Left ventricle myocardium inferior (tissue), 1 donor: ENCODE data around the gene RRP1B. TPM values are rescaled to one million over a fixed set of nuclear protein-coding genes. Genes with fewer than 3 reads are reported as not detected.
A peak's percentile ranks its signal among the peaks of the same experiment; 100 is the strongest.
"Not testable (repeated sequence)": the region's sequence is repeated elsewhere in the genome, so short reads cannot be mapped to it uniquely, and the experiment has no call there.

Experiments
- DNase-seq: peaks from one replicate; pipeline ENCODE4 v3.0.0-alpha.2; 2020
- H3K27ac ChIP-seq: fragments of 200-600 bp; replicated peaks from 2 replicates; pipeline ENCODE4 v1.8.0; 2021
- H3K27me3 ChIP-seq: fragments of 200-600 bp; 2 replicates; pipeline ENCODE4 v1.8.0; 2021; ENCODE audit warnings: low read depth
- H3K36me3 ChIP-seq: fragments of 200-600 bp; 2 replicates; pipeline ENCODE4 v1.8.0; 2021
- H3K4me1 ChIP-seq: fragments of 200-600 bp; 2 replicates; pipeline ENCODE4 v1.8.0; 2021
- H3K4me3 ChIP-seq: fragments of 200-600 bp; 2 replicates; pipeline ENCODE4 v1.8.0; 2021; ENCODE audit warnings: mild to moderate bottlenecking, moderate library complexity
- H3K9me3 ChIP-seq: fragments of 200-600 bp; replicated peaks from 2 replicates; pipeline ENCODE4 v1.8.0; 2021
- intact Hi-C: fragments of 100-400 bp; cut with micrococcal nuclease; formaldehyde crosslinking; loops from one replicate; pipeline ENCODE4 v1.11.0; 2022
- total RNA-seq: library from RNA; stranded (reverse); fragmentation: NEBNext Ultra II Directional; extraction: Animal tissue kit (Norgen Biotek cat#: 25700); gene quantifications from one replicate; pipeline ENCODE4 v1.2.1, GENCODE V29; 2021
- TF ChIP-seq, protein P1 (sequence below): fragments of 200-600 bp; IDR thresholded peaks from 2 replicates; pipeline ENCODE4 v1.8.0; 2021; ENCODE audit warnings: antibody characterized with exemption, mild to moderate bottlenecking, borderline replicate concordance
- donor health status: DM: no; HTN: yes; CAD: no; lungs with severe emphysema.

RRP1B gene
- total RNA-seq, 1 donor from 2014 or later = 8.9 TPM

DNA sequence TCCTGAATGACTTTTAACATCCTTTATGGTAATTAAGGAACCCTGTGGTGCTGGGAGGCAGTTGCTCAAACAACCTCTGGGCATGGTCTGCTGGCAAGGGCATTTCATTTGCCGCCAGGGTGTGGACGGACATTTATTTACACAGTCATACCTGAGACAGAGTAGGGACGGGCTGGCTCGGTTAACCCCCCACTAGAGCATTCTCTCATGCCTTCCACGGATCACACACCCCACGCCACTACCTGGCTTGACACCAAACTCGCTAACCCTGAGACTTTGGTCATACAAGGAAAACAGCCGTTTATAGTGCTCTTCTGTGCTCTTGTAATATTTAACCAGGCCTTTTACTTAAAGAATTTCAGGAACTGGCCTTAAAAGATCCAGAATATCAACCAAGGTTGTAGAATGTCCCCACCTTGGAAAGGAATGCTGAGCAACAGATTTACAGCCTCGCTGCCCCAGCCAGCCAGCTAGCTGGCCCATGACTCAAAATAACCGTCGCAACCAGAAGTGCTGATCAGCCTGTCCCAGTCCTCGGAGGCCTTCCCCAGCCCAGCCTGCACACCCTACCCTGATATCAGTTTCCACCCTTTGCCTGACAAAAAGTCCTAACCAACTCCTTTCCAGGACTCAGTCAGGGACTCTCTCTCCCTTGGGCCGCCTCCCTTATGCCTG is 53.0 kb downstream of the RRP1B start:
- H3K9me3 ChIP-seq = no peaks in the 10 kb centered on the region
- no peak overlapping the region for H3K4me3 ChIP-seq
- no peak overlapping the region for H3K27ac ChIP-seq
- intact Hi-C loops = no loop called here
- H3K36me3 ChIP-seq = no peaks in the 10 kb centered on the region
- H3K4me1 ChIP-seq = no peaks in the 10 kb centered on the region
- TF ChIP-seq, protein P1, sequence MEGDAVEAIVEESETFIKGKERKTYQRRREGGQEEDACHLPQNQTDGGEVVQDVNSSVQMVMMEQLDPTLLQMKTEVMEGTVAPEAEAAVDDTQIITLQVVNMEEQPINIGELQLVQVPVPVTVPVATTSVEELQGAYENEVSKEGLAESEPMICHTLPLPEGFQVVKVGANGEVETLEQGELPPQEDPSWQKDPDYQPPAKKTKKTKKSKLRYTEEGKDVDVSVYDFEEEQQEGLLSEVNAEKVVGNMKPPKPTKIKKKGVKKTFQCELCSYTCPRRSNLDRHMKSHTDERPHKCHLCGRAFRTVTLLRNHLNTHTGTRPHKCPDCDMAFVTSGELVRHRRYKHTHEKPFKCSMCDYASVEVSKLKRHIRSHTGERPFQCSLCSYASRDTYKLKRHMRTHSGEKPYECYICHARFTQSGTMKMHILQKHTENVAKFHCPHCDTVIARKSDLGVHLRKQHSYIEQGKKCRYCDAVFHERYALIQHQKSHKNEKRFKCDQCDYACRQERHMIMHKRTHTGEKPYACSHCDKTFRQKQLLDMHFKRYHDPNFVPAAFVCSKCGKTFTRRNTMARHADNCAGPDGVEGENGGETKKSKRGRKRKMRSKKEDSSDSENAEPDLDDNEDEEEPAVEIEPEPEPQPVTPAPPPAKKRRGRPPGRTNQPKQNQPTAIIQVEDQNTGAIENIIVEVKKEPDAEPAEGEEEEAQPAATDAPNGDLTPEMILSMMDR = no peak
- no peaks in the 10 kb centered on the region for H3K27me3 ChIP-seq
- no peak for DNase-seq

DNA sequence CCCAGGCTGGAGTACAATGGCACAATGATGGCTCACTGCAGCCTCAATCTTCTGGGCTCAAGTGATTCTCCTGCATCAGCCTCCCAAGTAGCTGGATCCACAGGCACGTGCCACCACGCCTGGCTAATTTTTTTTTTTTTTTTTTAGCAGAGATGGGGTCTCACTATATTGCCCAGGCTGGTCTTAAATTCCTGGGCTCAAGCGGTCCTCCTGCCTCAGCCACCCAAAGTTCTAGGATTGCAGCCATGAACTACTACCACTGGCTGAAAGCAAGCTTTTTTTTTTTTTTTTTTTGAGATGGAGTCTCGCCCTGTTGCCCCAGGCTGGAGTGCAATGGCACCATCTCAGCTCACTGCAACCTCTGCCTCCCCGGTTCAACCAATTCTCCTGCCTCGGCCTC is 53.8 kb downstream of the RRP1B start:
- intact Hi-C loops, H3K27ac ChIP-seq: not testable (repeated sequence)

DNA sequence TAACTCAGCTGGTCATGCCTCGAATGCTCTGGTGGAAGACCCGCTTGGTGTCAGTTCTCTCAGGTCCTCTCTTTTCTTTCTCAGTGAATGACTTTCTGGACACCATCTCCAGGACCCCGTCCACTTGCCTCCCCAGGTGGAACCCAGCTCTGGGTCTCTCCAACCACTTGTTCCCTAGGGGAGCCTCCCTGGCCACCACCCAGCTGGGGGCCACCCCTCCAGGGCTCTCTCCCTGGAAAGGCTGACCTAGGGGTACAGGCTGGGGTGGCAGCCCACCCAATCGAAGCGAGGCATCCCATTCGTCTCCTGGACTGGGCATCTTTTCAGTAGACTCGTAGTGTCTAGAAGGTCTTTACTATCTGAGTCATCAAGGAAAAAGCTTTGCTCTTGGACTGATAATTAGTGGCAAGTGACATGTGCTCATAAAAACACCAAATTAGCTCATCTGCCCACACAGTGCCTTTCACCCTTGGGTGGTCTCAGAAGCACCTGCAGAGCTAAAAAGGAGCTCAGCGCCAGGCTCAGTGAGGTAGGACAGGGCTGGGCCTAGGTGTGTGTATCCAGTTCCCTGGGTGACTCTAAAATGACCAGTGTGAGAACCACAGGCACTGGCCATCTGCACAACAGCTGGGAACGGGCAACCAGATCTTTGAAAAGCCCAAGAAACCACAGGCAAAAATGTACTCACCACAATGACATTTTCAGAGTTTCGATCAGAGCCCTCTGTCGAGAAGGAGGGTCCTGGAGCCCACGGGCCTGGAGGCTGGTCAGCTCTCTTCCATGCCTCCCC is 57.2 kb downstream of the RRP1B start:
- H3K9me3 ChIP-seq = no peaks in the 10 kb centered on the region
- H3K36me3 ChIP-seq = no peaks in the 10 kb centered on the region
- no peak overlapping the region for H3K27ac ChIP-seq
- H3K4me1 ChIP-seq = peaks cover 32% of the 10 kb centered on the region
- H3K4me3 ChIP-seq = no peak overlapping the region
- DNase-seq = no peak
- H3K27me3 ChIP-seq = no peaks in the 10 kb centered on the region
- TF ChIP-seq, protein P1 = no peak
- intact Hi-C loops = no loop called here

More for the DNA sequence above, 53.8 kb downstream of the RRP1B start:
- H3K4me3 ChIP-seq, H3K36me3 ChIP-seq, H3K9me3 ChIP-seq, DNase-seq, H3K4me1 ChIP-seq, H3K27me3 ChIP-seq: not testable (repeated sequence)

DNA sequence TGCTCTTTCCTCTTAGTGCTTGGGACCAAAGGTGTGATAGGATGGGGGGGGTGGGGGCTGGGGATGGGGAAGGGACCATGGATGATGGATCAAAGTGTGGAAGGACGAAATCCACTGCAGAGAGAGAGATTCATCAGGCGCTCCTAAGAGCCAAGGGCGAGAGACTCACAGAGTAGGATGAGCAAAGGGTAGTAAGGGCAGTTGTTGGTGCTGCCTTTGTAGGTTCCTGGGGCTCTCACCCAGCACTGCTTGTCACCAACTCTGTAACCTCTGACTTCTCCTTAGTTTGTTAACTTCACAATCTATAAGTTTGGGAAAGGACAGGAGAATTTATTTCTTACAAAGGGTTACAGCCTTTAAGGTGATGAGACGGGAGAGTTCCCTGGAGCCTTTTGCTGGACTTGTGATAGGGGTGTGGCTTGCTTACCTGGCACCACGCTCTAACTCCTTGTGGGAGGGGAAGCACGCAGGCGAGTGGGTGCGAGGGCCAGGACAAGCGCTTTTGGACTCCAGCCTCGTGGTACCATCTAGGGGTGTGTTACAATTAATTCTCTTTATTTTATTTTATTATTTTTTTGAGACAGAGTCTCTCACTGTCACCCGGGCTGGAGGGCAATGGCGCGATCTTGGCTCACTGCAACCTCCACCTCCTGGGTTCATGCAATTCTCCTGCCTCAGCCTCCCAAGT is 58.0 kb downstream of the RRP1B start:
- intact Hi-C loops = no loop called here
- no peak for DNase-seq

DNA sequence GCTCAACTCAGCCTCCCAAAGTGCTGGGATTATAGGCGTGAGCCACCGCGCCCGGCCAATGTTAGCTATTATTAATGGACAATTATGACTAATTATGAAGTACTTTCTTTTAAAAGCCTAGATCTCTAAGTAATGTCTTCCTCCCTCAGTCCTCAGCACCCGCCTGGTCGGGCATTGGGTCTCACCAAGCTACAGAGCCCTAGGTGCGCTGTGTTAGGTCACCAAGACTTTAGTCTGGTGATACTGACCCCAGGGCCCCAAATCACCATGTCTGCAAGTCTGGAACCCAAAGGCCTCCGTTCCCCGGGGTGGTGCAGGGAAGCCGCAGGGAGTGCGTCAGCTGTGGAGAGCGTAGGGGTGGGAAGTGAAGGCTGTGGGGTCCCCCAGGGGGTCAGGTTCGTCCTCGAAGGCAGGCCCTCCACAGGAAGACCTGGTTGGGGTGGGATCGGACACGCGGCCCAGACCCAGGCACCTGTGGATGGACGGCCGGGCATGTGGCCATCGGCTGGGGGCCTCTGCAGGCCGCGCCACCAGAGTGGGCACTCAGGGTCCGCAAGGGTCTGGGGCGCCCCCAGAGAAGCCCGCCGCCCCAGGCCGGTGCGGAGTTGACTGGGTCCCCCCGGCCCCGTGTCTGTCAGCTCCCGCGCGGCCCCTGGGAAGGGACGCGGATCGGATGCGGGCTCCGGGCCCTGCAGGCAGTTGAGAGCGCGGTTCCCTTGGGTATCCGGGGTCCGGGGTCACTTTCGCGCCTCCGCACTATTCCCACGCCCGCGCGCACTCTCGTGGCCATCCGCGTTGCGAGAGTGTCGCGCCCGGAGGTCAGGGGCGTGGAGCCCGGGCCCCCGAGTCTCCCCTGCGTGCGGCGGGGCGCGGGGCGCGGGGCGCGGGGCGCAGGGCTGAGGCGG is 58.9 kb downstream of the RRP1B start:
- TF ChIP-seq, protein P1 = no peak
- DNase-seq = no peak
- Histone ChIP-seq H3K27ac (peak overlapping the region; percentile 88), H3K4me3 (peak overlapping the region; percentile 91), H3K36me3 (no peaks in the 10 kb centered on the region), H3K9me3 (no peaks in the 10 kb centered on the region), H3K4me1 (peaks cover 42% of the 10 kb centered on the region), H3K27me3 (no peaks in the 10 kb centered on the region)
- intact Hi-C loops = no loop called here

More for the DNA sequence above, 58.0 kb downstream of the RRP1B start:
- Histone ChIP-seq H3K27ac (no peak overlapping the region), H3K36me3 (no peaks in the 10 kb centered on the region), H3K9me3 (no peaks in the 10 kb centered on the region), H3K27me3 (no peaks in the 10 kb centered on the region), H3K4me1 (peaks cover 40% of the 10 kb centered on the region), H3K4me3 (no peak overlapping the region)
- TF ChIP-seq, protein P1 = no peak
